ENCODE measurements around the gene AGPAT3. TPM values are rescaled to one million over a fixed set of nuclear protein-coding genes. Genes with fewer than 3 reads are reported as not detected.
A peak's percentile ranks its signal among the peaks of the same experiment; 100 is the strongest.
"Not testable (repeated sequence)": the region's sequence is repeated elsewhere in the genome, so short reads cannot be mapped to it uniquely, and the experiment has no call there.

AGPAT3 gene
- total RNA-seq, 2 experiments from 2014 or later = 71.4 to 82.4 TPM

GRCh38 chr21:43842742-43843141 lies 22.3 kb upstream of the AGPAT3 start:
- no peaks in the 10 kb centered on the region for H3K36me3 Mint-ChIP-seq
- intact Hi-C loops (cut with micrococcal nuclease) = no loop called here
- ChIA-PET CTCF (interaction anchor here (0.6 to 1.0 kb wide), 3 partner anchors 23 to 1148 kb away, joined by 3 to 5 read pairs (median 3); no protein-coding TSS in a partner anchor), POLR2A (interaction anchor here (0.6 kb wide), 1 partner anchor 496 kb away, joined by 3 read pairs; no protein-coding TSS in a partner anchor)
- H3K4me1 Mint-ChIP-seq (ENCODE audit: low read depth) = peaks cover 5% of the 10 kb centered on the region
- no peak overlapping the region for H3K4me3 Mint-ChIP-seq
- H3K27ac Mint-ChIP-seq = peak overlapping the region; percentile 16
- no peaks in the 10 kb centered on the region for H3K9me3 Mint-ChIP-seq
- H3K27me3 Mint-ChIP-seq = no peaks in the 10 kb centered on the region
- no peak for DNase-seq

GRCh38 chr21:43844906-43845305 lies 20.1 kb upstream of the AGPAT3 start:
- H3K36me3 Mint-ChIP-seq; H3K4me1 Mint-ChIP-seq (ENCODE audit: low read depth); H3K9me3 Mint-ChIP-seq; DNase-seq; H3K4me3 Mint-ChIP-seq; H3K27me3 Mint-ChIP-seq; POLR2A ChIA-PET; H3K27ac Mint-ChIP-seq; intact Hi-C loops (cut with micrococcal nuclease): not testable (repeated sequence)
- CTCF ChIA-PET = interaction anchor here (1.4 to 1.5 kb wide), 2 partner anchors 24 to 94 kb away, joined by 3 read pairs; no protein-coding TSS in a partner anchor

GRCh38 chr21:43845386-43845785 lies 19.6 kb upstream of the AGPAT3 start:
- no peak overlapping the region for H3K4me3 Mint-ChIP-seq

GRCh38 chr21:43846430-43846829 lies 18.6 kb upstream of the AGPAT3 start:
- Mint-ChIP-seq H3K9me3 (peaks cover 5% of the 10 kb centered on the region), H3K27ac (no peak overlapping the region), H3K4me1 (ENCODE audit: low read depth) (peaks cover 7% of the 10 kb centered on the region), H3K4me3 (no peak overlapping the region), H3K36me3 (no peaks in the 10 kb centered on the region), H3K27me3 (no peaks in the 10 kb centered on the region)
- CTCF ChIA-PET = interaction anchor here (1.4 to 1.5 kb wide), 2 partner anchors 22 to 92 kb away, joined by 3 read pairs; no protein-coding TSS in a partner anchor
- intact Hi-C loops (cut with micrococcal nuclease) = no loop called here
- DNase-seq = no peak
- POLR2A ChIA-PET = interaction anchor here (1.4 kb wide), 1 partner anchor 19 kb away, joined by 4 read pairs; no protein-coding TSS in a partner anchor

More at GRCh38 chr21:43845386-43845785, 19.6 kb upstream of the AGPAT3 start:
- H3K4me1 Mint-ChIP-seq (ENCODE audit: low read depth) = peaks cover 5% of the 10 kb centered on the region
- no peak overlapping the region for H3K27ac Mint-ChIP-seq
- ChIA-PET POLR2A (interaction anchor here (1.4 kb wide), 1 partner anchor 18 kb away, joined by 4 read pairs; no protein-coding TSS in a partner anchor), CTCF (interaction anchor here (0.5 to 1.5 kb wide), 3 partner anchors 23 to 93 kb away, joined by 3 to 4 read pairs (median 3); no protein-coding TSS in a partner anchor)
- intact Hi-C loops (cut with micrococcal nuclease) = no loop called here
- no peaks in the 10 kb centered on the region for H3K27me3 Mint-ChIP-seq
- H3K36me3 Mint-ChIP-seq = no peaks in the 10 kb centered on the region
- H3K9me3 Mint-ChIP-seq = no peaks in the 10 kb centered on the region
- DNase-seq = no peak

- no peaks in the 10 kb centered on the region for H3K27me3 Mint-ChIP-seq
- no peak overlapping the region for H3K27ac Mint-ChIP-seq
- POLR2A ChIA-PET = no interaction called here
- H3K4me1 Mint-ChIP-seq (ENCODE audit: low read depth) = peaks cover 7% of the 10 kb centered on the region
- H3K36me3 Mint-ChIP-seq = no peaks in the 10 kb centered on the region
- H3K9me3 Mint-ChIP-seq = peaks cover 5% of the 10 kb centered on the region
- CTCF ChIA-PET = no interaction called here
- H3K4me3 Mint-ChIP-seq = no peak overlapping the region
- intact Hi-C loops (cut with micrococcal nuclease) = no loop called here
- DNase-seq = no peak
Observed at GRCh38 chr21:43847301-43847700, 17.7 kb upstream of the AGPAT3 start.

- Mint-ChIP-seq H3K36me3 (no peaks in the 10 kb centered on the region), H3K27ac (no peak overlapping the region), H3K4me3 (no peak overlapping the region), H3K9me3 (peaks cover 5% of the 10 kb centered on the region), H3K4me1 (ENCODE audit: low read depth) (peaks cover 2% of the 10 kb centered on the region), H3K27me3 (peaks cover 5% of the 10 kb centered on the region)
- intact Hi-C loops (cut with micrococcal nuclease) = no loop called here
- no peak for DNase-seq
- ChIA-PET CTCF (interaction anchor here (1.7 kb wide), 1 partner anchor 15 kb away, joined by 4 read pairs; no protein-coding TSS in a partner anchor), POLR2A (no interaction called here)
Observed at GRCh38 chr21:43848771-43849170, 16.3 kb upstream of the AGPAT3 start.

GRCh38 chr21:43849532-43850299 lies 15.3 kb upstream of the AGPAT3 start:
- Mint-ChIP-seq H3K4me1 (ENCODE audit: low read depth) (peaks cover 4% of the 10 kb centered on the region), H3K27me3 (peaks cover 5% of the 10 kb centered on the region), H3K4me3 (no peak overlapping the region), H3K9me3 (peaks cover 5% of the 10 kb centered on the region), H3K36me3 (no peaks in the 10 kb centered on the region), H3K27ac (no peak overlapping the region)
- intact Hi-C loops (cut with micrococcal nuclease) = no loop called here
- ChIA-PET CTCF (interaction anchor here (1.7 kb wide), 1 partner anchor 14 kb away, joined by 4 read pairs; no protein-coding TSS in a partner anchor), POLR2A (no interaction called here)
- DNase-seq = no peak

GRCh38 chr21:43850728-43851295 lies 14.2 kb upstream of the AGPAT3 start:
- Mint-ChIP-seq H3K27me3 (peaks cover 10% of the 10 kb centered on the region), H3K4me3 (no peak overlapping the region), H3K36me3 (no peaks in the 10 kb centered on the region), H3K9me3 (peaks cover 5% of the 10 kb centered on the region), H3K27ac (no peak overlapping the region), H3K4me1 (ENCODE audit: low read depth) (peaks cover 14% of the 10 kb centered on the region)
- DNase-seq = no peak
- ChIA-PET CTCF (no interaction called here), POLR2A (no interaction called here)
- intact Hi-C loops (cut with micrococcal nuclease) = no loop called here

- Mint-ChIP-seq H3K36me3 (no peaks in the 10 kb centered on the region), H3K9me3 (peaks cover 5% of the 10 kb centered on the region), H3K27ac (no peak overlapping the region), H3K27me3 (peaks cover 14% of the 10 kb centered on the region), H3K4me3 (no peak overlapping the region), H3K4me1 (ENCODE audit: low read depth) (peaks cover 17% of the 10 kb centered on the region)
- intact Hi-C loops (cut with micrococcal nuclease) = no loop called here
- CTCF ChIA-PET = no interaction called here
- no peak for DNase-seq
- POLR2A ChIA-PET = no interaction called here
Observed at GRCh38 chr21:43851593-43851992, 13.4 kb upstream of the AGPAT3 start.

- DNase-seq = no peak
- ChIA-PET POLR2A (interaction anchor here (1.3 kb wide), 1 partner anchor 39 kb away, joined by 3 read pairs; no protein-coding TSS in a partner anchor), CTCF (no interaction called here)
- H3K27me3 Mint-ChIP-seq = peaks cover 14% of the 10 kb centered on the region
- no peaks in the 10 kb centered on the region for H3K36me3 Mint-ChIP-seq
- intact Hi-C loops (cut with micrococcal nuclease) = no loop called here
- no peak overlapping the region for H3K27ac Mint-ChIP-seq
- H3K9me3 Mint-ChIP-seq = peaks cover 5% of the 10 kb centered on the region
- peaks cover 17% of the 10 kb centered on the region for H3K4me1 Mint-ChIP-seq (ENCODE audit: low read depth)
- H3K4me3 Mint-ChIP-seq = no peak overlapping the region
Observed at GRCh38 chr21:43853851-43854772, 10.9 kb upstream of the AGPAT3 start.

- CTCF ChIA-PET = no interaction called here
- Mint-ChIP-seq H3K4me3 (no peak overlapping the region), H3K36me3 (no peaks in the 10 kb centered on the region)
Observed at GRCh38 chr21:43854773-43855633, 10.0 kb upstream of the AGPAT3 start.

More at GRCh38 chr21:43854773-43855633, 10.0 kb upstream of the AGPAT3 start:
- peak; percentile 79 for DNase-seq
- POLR2A ChIA-PET = interaction anchor here (1.3 kb wide), 1 partner anchor 38 kb away, joined by 3 read pairs; no protein-coding TSS in a partner anchor
- peaks cover 14% of the 10 kb centered on the region for H3K27me3 Mint-ChIP-seq
- H3K4me1 Mint-ChIP-seq (ENCODE audit: low read depth) = peaks cover 17% of the 10 kb centered on the region
- no peak overlapping the region for H3K27ac Mint-ChIP-seq
- H3K9me3 Mint-ChIP-seq = peaks cover 5% of the 10 kb centered on the region
- intact Hi-C loops (cut with micrococcal nuclease) = loop anchor here (5.0 kb wide), 1 partner anchor 37 kb away; no protein-coding TSS in a partner anchor

Data from activated CD4-positive, alpha-beta memory T cell treated with anti-CD3 and anti-CD28 coated beads for 36 hours (primary cell).